T-helper 1 cell treated with Interleukin-12 subunit alpha and Interleukin-12 subunit beta and Interleukin-4 antibody, amounts not matched to agents 30 μg/mL and 1 μg/mL, for 36 hours (primary cell): Measurements from ENCODE around the gene EHBP1.

Source experiments
- H3K27ac Mint-ChIP-seq: one replicate; pipeline ENCODE4 v1.8.0; 2021; ENCODE audit warnings: mild to moderate bottlenecking, mixed read lengths
- H3K27me3 Mint-ChIP-seq: one replicate; pipeline ENCODE4 v1.8.0; 2021; ENCODE audit warnings: low read depth, mixed read lengths
- H3K36me3 Mint-ChIP-seq: one replicate; pipeline ENCODE4 v1.8.0; 2021; ENCODE audit warnings: low read depth, mixed read lengths
- H3K4me1 Mint-ChIP-seq: one replicate; pipeline ENCODE4 v1.8.0; 2021; ENCODE audit warnings: low read depth, mixed read lengths
- H3K4me3 Mint-ChIP-seq: one replicate; pipeline ENCODE4 v1.8.0; 2021; ENCODE audit warnings: mild to moderate bottlenecking, moderate library complexity, mixed read lengths
- H3K9me3 Mint-ChIP-seq: one replicate; pipeline ENCODE4 v1.8.0; 2021; ENCODE audit warnings: mixed read lengths

Gene EHBP1

DNA sequence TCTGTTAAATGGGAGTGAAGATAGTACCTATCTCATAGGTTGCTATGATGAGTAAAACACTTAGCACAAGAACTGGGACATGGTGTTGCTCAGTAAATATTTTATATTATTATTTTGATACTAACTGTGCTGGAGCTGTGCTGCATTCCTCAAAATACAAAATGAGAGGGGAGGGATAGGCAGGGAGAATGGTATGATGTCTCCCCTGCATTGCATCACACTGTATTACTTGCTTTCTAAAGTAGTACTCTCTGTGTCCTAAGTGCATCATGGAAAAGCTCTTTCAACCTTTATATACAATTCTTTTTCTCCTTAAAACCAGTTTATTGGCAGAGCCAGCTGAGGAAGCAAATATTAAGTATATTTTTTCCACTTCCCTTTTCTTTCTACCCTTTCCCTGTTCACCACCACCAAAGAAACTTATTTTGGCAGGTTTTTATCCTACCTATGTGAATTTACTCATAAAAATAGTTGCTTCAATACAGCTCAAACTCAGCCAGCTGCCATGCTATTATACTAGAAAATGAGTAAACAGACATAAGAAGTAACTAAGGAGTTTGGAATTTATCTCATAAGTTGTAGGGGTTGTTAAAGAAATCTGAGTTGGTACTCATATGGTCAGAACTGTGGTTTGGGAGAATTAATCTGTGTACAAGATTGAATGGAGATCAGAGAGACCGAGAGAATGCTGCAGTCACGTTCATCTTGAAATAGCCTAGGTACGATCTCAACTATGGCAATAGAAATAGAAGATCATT is 60.3 kb downstream of the EHBP1 start:
- Mint-ChIP-seq H3K36me3 (no peaks in the 10 kb centered on the region), H3K4me1 (no peaks in the 10 kb centered on the region), H3K27ac (no peak overlapping the region), H3K4me3 (no peak overlapping the region), H3K9me3 (no peaks in the 10 kb centered on the region), H3K27me3 (no peaks in the 10 kb centered on the region)

DNA sequence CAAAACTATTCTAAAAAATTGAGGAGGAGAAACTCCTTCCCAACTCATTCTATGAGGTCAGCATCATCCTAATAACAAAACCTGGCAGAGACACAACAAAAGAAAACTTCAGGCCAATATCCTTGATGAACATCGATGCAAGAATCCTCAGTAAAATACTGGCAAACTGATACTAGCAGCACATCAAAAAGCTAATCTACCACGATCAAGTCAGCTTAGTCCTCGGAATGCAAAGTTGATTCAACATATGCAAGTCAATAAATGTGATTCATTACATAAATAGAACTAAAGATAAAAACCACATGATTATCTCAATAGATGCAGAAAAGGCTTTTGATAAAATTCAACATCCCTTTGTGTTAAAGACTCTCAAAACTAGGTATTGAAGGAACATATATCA is 63.1 kb downstream of the EHBP1 start:
- Mint-ChIP-seq H3K36me3 (no peaks in the 10 kb centered on the region), H3K4me3 (no peak overlapping the region), H3K9me3 (no peaks in the 10 kb centered on the region), H3K27me3 (no peaks in the 10 kb centered on the region), H3K27ac (no peak overlapping the region), H3K4me1 (no peaks in the 10 kb centered on the region)

DNA sequence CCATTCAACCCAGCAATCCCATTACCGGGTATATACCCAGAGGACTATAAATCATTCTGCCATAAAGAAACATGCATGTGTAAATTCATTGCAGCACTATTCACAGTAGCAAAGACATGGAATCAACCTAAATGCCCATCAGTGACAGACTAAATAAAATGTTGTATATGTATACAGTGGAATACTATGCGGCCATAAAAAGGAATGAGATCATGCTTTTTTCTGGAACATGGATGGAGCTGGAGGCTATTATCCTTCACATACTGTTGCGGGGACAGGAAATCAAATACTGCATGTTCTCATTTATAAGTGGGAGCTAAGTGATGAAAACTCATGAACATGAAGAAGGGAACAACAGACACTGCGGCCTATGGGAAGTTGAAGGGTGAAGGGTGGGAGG is 65.1 kb downstream of the EHBP1 start:
- Mint-ChIP-seq H3K36me3 (no peaks in the 10 kb centered on the region), H3K4me1 (no peaks in the 10 kb centered on the region), H3K27me3 (no peaks in the 10 kb centered on the region), H3K4me3 (no peak overlapping the region), H3K9me3 (no peaks in the 10 kb centered on the region), H3K27ac (no peak overlapping the region)

DNA sequence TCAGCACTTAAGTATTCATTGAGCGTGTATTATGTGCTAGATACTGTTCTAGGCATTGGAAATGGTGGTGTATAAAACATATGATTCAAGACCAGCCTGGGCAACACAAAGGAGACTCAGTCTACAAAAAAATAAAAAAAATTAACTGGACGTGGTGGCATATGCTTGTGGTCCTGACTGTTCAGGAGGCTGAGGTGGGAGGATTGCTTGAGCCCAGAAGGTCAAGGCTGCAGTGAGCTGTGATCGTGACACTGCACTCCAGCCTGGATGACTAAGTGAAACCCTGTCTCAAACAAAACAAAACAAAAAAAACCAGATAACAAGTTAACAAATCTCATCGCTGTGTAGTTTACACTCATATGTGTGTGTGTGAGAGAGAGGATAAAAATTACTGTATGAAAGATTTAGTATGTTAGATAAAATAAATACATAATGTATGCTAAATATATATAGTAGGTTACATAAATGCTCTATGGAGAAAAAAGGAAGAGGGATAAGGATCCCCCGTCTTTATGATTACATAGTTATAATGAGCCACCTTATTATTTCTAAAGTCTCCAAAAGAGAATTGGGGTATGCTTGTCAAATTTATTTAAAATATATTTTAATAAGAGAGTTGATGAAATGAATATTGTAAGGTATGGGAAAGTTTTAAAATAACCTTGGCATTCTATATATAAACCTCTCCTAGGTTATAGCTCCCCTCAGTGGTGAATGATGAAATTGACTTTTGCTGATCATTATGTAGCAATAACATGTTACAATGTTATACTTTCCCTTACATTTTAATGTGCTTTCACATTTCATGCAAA is 69.2 kb downstream of the EHBP1 start:
- no peaks in the 10 kb centered on the region for H3K9me3 Mint-ChIP-seq
- no peak overlapping the region for H3K27ac Mint-ChIP-seq
- no peaks in the 10 kb centered on the region for H3K27me3 Mint-ChIP-seq
- no peak overlapping the region for H3K4me3 Mint-ChIP-seq
- H3K36me3 Mint-ChIP-seq, result no peaks in the 10 kb centered on the region
- H3K4me1 Mint-ChIP-seq, result no peaks in the 10 kb centered on the region

DNA sequence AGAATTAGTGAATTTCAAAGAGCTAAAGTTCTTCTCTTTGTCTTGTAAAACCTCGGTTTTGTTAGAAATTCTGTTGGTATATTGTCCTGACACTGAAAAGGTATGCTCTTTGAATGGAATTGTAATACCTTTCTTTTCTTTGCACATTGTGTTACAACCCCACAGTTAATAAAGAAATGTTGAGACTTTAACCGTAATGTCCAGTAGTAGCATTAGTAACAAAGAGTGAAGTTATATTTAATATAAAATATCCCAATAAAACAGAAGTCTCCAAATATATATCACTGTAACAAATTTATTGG is 69.8 kb downstream of the EHBP1 start:
- no peak overlapping the region for H3K4me3 Mint-ChIP-seq
- no peaks in the 10 kb centered on the region for H3K4me1 Mint-ChIP-seq
- no peaks in the 10 kb centered on the region for H3K36me3 Mint-ChIP-seq
- no peaks in the 10 kb centered on the region for H3K9me3 Mint-ChIP-seq
- H3K27me3 Mint-ChIP-seq, result no peaks in the 10 kb centered on the region
- H3K27ac Mint-ChIP-seq, result no peak overlapping the region

DNA sequence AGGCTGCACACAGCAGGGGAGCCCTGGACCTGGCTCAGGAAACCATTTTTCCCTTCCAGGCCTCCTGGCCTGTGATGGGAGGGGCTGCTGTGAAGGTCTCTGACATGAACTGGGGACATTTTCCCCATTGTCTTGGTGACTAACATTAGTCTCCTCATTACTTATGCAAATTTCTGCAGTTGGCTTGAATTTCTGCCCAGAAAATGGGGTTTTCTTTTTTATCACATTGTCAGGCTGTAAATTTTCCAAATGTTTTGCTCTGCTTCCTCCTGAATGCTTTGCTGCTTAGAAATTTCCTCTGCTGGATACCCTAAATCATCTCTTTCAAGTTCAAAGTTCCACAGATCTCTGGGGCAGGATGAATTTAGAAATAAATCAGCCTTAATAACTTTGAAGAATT is 78.2 kb downstream of the EHBP1 start:
- peaks cover 3% of the 10 kb centered on the region for H3K4me1 Mint-ChIP-seq
- H3K27me3 Mint-ChIP-seq, result no peaks in the 10 kb centered on the region
- no peak overlapping the region for H3K27ac Mint-ChIP-seq
- peaks cover 4% of the 10 kb centered on the region for H3K36me3 Mint-ChIP-seq
- peaks cover 10% of the 10 kb centered on the region for H3K9me3 Mint-ChIP-seq
- H3K4me3 Mint-ChIP-seq, result no peak overlapping the region

DNA sequence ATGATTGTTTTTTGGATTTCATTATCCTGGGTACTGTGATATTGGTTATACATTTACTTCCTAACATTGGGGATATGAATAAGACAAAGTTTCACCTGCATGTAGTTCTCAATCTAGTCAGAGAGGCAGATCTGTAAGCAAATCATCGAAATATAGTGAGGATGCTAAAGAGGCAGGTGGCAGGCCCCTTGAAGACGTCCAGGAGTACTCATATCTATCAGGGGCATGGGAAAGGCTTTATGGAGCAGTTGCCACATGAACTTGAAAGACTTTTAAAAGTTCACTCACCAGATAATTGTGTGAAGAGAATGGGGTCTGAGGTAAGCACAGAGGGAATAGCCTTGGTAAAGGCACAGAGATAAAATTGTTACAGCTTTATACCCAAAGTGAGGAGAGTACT is 78.8 kb downstream of the EHBP1 start:
- peaks cover 4% of the 10 kb centered on the region for H3K36me3 Mint-ChIP-seq
- H3K4me1 Mint-ChIP-seq, result peaks cover 3% of the 10 kb centered on the region
- no peak overlapping the region for H3K27ac Mint-ChIP-seq
- peaks cover 10% of the 10 kb centered on the region for H3K9me3 Mint-ChIP-seq
- no peak overlapping the region for H3K4me3 Mint-ChIP-seq
- H3K27me3 Mint-ChIP-seq, result no peaks in the 10 kb centered on the region

DNA sequence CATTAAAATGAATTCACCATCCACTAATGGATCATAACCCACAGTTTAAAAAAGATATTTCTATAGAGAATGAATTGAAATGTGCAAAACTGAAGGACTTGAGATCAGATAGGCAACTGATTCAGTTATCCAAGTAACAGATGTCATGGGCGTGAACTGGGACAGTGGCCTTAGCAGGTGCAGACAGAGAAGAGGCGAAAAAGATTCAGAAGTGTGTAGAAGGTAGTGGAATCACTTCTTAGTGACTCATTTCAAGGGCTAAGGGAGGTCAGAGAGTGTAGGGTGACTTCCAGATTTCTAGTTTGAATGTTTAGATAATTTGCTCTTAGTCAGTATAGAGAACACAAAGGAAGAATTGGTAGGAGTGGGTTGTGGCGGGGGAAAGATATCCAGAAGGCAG is 79.7 kb downstream of the EHBP1 start:
- no peak overlapping the region for H3K4me3 Mint-ChIP-seq
- H3K36me3 Mint-ChIP-seq, result peaks cover 4% of the 10 kb centered on the region
- no peaks in the 10 kb centered on the region for H3K27me3 Mint-ChIP-seq
- peaks cover 3% of the 10 kb centered on the region for H3K4me1 Mint-ChIP-seq
- H3K27ac Mint-ChIP-seq, result no peak overlapping the region
- H3K9me3 Mint-ChIP-seq, result peaks cover 10% of the 10 kb centered on the region

DNA sequence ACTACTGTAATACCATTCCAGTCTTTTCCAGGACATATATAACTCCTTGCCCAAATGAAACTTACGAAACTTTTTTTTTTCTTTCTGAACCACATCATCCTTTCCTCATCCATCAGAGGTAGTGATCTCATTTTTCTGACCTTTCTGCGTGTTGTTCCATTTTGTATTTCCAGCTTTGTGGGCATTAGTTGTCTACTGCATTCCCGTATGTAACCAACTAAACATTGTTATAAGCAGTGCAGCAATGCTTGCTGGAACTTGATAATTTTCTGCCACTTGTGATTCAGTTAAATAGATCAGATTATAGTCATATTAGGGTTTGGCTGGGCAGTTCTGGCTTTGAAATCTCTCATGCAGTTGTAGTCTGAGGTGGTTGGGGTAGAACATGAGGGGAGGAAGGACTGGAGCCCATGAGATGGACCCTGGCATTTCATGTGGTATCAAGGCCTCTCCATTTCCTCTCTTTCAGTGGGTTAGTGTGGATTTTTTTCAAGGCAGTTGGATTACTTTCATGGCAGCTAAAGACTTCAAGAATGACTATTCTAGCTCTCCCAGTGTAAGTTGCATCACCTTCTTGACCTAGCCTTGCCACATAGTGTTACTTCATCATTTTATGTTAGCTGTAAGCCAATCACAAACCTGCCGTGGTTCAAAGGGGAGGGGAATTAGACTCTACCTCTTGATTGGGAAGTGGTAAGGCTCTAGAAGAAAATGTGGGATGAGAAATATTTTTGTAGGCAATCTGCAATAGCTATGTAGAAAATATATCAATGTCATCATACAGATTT is 80.5 kb downstream of the EHBP1 start:
- no peak overlapping the region for H3K27ac Mint-ChIP-seq
- no peak overlapping the region for H3K4me3 Mint-ChIP-seq
- H3K4me1 Mint-ChIP-seq, result peaks cover 3% of the 10 kb centered on the region
- peaks cover 4% of the 10 kb centered on the region for H3K36me3 Mint-ChIP-seq
- H3K9me3 Mint-ChIP-seq, result peaks cover 10% of the 10 kb centered on the region
- no peaks in the 10 kb centered on the region for H3K27me3 Mint-ChIP-seq

DNA sequence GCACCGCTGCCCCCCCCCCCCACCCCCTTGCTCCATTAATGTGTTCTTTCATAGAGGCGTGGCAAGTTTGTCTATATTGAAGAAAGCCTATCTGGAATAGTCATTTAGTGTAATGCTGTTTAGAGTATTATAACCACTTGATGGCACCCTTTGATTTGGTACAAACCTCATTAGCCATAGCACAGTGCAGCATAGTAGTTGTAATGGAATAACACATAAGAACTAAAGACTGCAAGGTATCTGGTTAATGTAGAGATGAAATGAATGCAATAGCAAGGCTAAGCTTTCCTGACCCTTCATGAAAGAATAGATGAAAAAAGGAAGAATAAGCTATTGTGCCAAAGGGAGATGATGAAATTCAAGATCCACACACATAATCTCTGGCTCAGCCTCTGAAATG is 81.9 kb downstream of the EHBP1 start:
- no peaks in the 10 kb centered on the region for H3K27me3 Mint-ChIP-seq
- no peak overlapping the region for H3K4me3 Mint-ChIP-seq
- H3K9me3 Mint-ChIP-seq, result peaks cover 10% of the 10 kb centered on the region
- H3K4me1 Mint-ChIP-seq, result peaks cover 3% of the 10 kb centered on the region
- peaks cover 4% of the 10 kb centered on the region for H3K36me3 Mint-ChIP-seq
- no peak overlapping the region for H3K27ac Mint-ChIP-seq

DNA sequence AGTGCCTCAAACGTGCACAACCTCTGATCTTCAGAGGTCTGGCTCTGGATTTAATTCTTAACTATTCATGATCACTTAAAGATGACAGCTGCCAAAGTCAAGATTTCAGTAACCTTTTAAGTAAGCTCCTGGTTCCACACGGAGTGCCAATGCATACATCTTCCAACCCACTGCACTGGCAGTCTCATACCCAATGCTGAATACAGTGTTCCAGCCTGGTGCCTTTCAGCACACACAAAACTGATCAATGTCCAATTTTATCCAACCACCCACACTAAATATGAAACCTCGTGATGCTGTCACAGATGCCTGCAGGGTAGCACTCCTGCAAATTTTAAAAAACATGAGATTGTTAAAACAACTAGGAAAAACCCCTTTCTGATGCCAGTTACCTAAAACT is 84.0 kb downstream of the EHBP1 start:
- Mint-ChIP-seq H3K27ac (no peak overlapping the region), H3K4me3 (no peak overlapping the region), H3K9me3 (no peaks in the 10 kb centered on the region), H3K36me3 (no peaks in the 10 kb centered on the region), H3K27me3 (no peaks in the 10 kb centered on the region), H3K4me1 (peaks cover 3% of the 10 kb centered on the region)

DNA sequence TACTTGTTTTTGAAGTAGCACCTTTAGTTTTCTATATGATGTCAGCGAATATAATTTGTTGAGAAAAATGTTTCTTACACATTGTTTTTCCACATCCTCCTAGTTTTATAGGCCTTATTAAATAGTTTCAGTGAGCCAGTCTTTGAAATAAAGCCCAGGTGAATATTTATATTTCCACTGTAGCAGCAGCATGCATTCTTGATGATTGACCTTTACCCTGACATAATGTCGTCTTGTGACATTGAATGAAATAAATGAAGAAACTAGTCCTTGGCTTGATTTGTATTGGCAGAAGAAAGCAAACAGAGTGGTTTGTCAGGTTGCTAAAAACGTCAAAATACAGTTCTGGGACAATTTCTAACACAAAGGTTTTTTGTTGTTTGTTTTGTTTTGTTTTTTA is 84.4 kb downstream of the EHBP1 start:
- Mint-ChIP-seq H3K36me3 (no peaks in the 10 kb centered on the region), H3K27me3 (no peaks in the 10 kb centered on the region), H3K4me1 (peaks cover 3% of the 10 kb centered on the region), H3K4me3 (no peak overlapping the region), H3K27ac (no peak overlapping the region), H3K9me3 (no peaks in the 10 kb centered on the region)

DNA sequence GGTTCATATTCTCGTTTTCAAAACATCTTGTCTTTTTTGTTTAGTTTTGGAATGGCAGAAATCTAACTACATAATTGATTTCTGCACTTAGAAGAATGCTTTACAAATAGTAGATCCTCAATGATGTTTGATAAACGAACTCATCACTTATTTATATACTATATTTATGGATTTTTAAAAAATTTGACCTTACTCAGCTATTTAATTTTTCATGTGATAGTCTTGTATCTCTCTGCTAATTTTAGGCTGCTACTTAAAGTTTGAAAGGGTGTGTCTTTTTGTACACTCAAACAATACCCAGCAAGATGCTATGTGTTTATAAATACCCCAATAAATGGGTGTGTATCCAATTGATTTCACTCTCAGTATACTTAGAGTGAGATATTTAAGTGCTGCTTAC is 86.9 kb downstream of the EHBP1 start:
- no peaks in the 10 kb centered on the region for H3K36me3 Mint-ChIP-seq
- no peaks in the 10 kb centered on the region for H3K27me3 Mint-ChIP-seq
- no peaks in the 10 kb centered on the region for H3K4me1 Mint-ChIP-seq
- H3K27ac Mint-ChIP-seq, result no peak overlapping the region
- H3K9me3 Mint-ChIP-seq, result no peaks in the 10 kb centered on the region
- H3K4me3 Mint-ChIP-seq, result no peak overlapping the region

DNA sequence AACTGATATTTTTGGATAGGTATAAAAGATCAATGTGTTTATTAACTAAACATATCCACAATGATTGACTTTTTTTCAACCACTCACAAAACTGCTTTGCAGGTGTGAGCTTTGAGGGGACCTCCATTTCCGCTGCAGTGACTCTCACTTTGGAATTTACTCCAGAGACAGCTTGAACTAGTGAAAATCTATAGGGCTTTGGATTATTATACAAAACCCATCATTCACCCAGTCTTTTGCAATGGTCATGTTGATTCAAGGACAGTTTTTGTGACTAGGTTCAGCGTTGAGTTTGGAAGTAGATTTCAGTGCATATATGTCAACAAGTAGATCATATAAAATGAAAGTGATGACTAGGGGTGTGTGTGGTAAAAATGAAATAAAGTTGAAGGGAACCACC is 87.7 kb downstream of the EHBP1 start:
- Mint-ChIP-seq H3K9me3 (no peaks in the 10 kb centered on the region), H3K27ac (no peak overlapping the region), H3K36me3 (no peaks in the 10 kb centered on the region), H3K4me1 (no peaks in the 10 kb centered on the region), H3K4me3 (no peak overlapping the region), H3K27me3 (no peaks in the 10 kb centered on the region)

DNA sequence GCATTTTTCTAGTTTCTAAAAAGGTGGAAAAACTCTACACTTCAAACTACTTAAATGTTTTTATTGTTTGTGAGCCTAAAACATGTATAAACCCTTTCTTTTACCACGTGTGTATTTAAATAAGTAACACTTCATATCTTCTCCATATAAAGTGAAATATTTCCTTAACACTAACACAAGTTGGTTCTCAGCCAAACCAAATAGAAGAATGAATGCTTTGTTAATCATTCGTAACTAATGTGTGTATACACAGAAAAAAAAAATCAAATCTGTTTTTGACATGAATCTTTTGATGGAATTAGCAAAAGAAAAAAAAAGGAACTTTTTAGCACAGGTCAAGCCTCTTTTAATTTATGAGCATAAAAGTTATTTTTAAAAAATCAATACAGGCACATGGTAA is 89.3 kb downstream of the EHBP1 start:
- Mint-ChIP-seq H3K27me3 (no peaks in the 10 kb centered on the region), H3K36me3 (no peaks in the 10 kb centered on the region), H3K27ac (no peak overlapping the region), H3K4me3 (no peak overlapping the region), H3K9me3 (no peaks in the 10 kb centered on the region), H3K4me1 (peaks cover 2% of the 10 kb centered on the region)
